ENCODE measurements around the gene TP53. TPM values are rescaled to one million over a fixed set of nuclear protein-coding genes. Genes with fewer than 3 reads are reported as not detected.
A peak's percentile ranks its signal among the peaks of the same experiment; 100 is the strongest.

TP53 gene
- 14.3 to 60.6 TPM (median 22.0 TPM) in 3 replicates for polyA plus RNA-seq
- polyA plus RNA-seq (2011; ENCODE audit: low read depth), result 16.8 TPM
- 35.0 and 36.1 TPM in 2 replicates for polyA plus RNA-seq (2011; cell fraction: cytosol; rRNA removed)
- polyA plus RNA-seq (2011; cell fraction: nucleus; rRNA removed), result 36.5 and 39.6 TPM in 2 replicates
- polyA plus RNA-seq (2012; ENCODE audit: low replicate concordance), result 50.1 and 53.5 TPM in 2 replicates
- 25.2 to 92.7 TPM (median 31.7 TPM) in 3 replicates for polyA minus RNA-seq
- polyA minus RNA-seq (2011; cell fraction: cytosol; rRNA and poly(A)+ RNA removed), result 33.6 TPM
- polyA minus RNA-seq (2011; cell fraction: nucleus; rRNA and poly(A)+ RNA removed), result 12.7 and 25.4 TPM in 2 replicates

- Histone ChIP-seq H3K9me1 (ENCODE audit: control insufficient read depth, extremely low read depth, insufficient read depth, low read length) (peaks cover 2% of the 10 kb centered on the region), H3K79me2 (ENCODE audit: control insufficient read depth, insufficient read depth, low read length) (peaks cover 52% of the 10 kb centered on the region)
- dilution Hi-C loops (cut with MboI; ENCODE audit: extremely low pct_ligation_motif_present, low sequenced_read_pairs), result no loop called here
Observed at GRCh38 chr17:7687072-7687907, at the start of gene TP53. TSS of gene TP53 (minus strand) at chr17:7687490. CDS start at chr17:7676594, 10,896 bp downstream.

GRCh38 chr17:7732981-7733539 is 45.8 kb upstream of the TP53 start:
- H3K9me1 ChIP-seq (ENCODE audit: control insufficient read depth, extremely low read depth, insufficient read depth, low read length), result no peaks in the 10 kb centered on the region
- dilution Hi-C loops (cut with MboI; ENCODE audit: extremely low pct_ligation_motif_present, low sequenced_read_pairs), result no loop called here
- peaks cover 18% of the 10 kb centered on the region for H3K27me3 ChIP-seq (ENCODE audit: control insufficient read depth, extremely low read depth, insufficient read depth, low read length)
- no peaks in the 10 kb centered on the region for H3K4me1 ChIP-seq (ENCODE audit: control insufficient read depth, extremely low read depth, insufficient read depth, low read length)
- H2AFZ ChIP-seq (ENCODE audit: control insufficient read depth, low read length), result no peak overlapping the region
- no peak overlapping the region for H3K27ac ChIP-seq (ENCODE audit: control insufficient read depth, insufficient read depth, low read length)
- H3K79me2 ChIP-seq (ENCODE audit: control insufficient read depth, insufficient read depth, low read length), result no peaks in the 10 kb centered on the region
- no peaks in the 10 kb centered on the region for H4K20me1 ChIP-seq (ENCODE audit: control insufficient read depth, extremely low read depth, insufficient read depth, low read length)
- no peak for FAIRE-seq
- no peak overlapping the region for H3K4me2 ChIP-seq (ENCODE audit: control insufficient read depth, extremely low read depth, insufficient read depth, low read depth, low read length)
- H3K9ac ChIP-seq (ENCODE audit: control insufficient read depth, extremely low read depth, insufficient read depth, low read length), result no peak overlapping the region
- TF ChIP-seq EZH2 (IDR thresholded peaks at IDR 0.05; ENCODE audit: low read length), result no peak
- TF ChIP-seq, protein P1, sequence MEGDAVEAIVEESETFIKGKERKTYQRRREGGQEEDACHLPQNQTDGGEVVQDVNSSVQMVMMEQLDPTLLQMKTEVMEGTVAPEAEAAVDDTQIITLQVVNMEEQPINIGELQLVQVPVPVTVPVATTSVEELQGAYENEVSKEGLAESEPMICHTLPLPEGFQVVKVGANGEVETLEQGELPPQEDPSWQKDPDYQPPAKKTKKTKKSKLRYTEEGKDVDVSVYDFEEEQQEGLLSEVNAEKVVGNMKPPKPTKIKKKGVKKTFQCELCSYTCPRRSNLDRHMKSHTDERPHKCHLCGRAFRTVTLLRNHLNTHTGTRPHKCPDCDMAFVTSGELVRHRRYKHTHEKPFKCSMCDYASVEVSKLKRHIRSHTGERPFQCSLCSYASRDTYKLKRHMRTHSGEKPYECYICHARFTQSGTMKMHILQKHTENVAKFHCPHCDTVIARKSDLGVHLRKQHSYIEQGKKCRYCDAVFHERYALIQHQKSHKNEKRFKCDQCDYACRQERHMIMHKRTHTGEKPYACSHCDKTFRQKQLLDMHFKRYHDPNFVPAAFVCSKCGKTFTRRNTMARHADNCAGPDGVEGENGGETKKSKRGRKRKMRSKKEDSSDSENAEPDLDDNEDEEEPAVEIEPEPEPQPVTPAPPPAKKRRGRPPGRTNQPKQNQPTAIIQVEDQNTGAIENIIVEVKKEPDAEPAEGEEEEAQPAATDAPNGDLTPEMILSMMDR (optimal IDR thresholded peaks at IDR 0.05 in 1 of 3, IDR thresholded peaks at IDR 0.05 in 1 of 3, conservative IDR thresholded peaks at IDR 0.05 in 1 of 3; ENCODE audit: extremely low read depth in 1 of 3, insufficient read depth in 2 of 3, low read length in 3 of 3), result no peak
- H3K4me3 ChIP-seq (ENCODE audit: control insufficient read depth in 2 of 3, extremely low read depth in 1 of 3, insufficient read depth in 2 of 3, low read depth in 1 of 3, low read length in 3 of 3), result no peak overlapping the region
- no peak for DNase-seq (ENCODE audit: low read depth, low spot score)
- H3K36me3 ChIP-seq (ENCODE audit: control insufficient read depth in 2 of 2, extremely low read depth in 1 of 2, insufficient read depth in 2 of 2, low read length in 2 of 2), result no peaks in the 10 kb centered on the region
- H3K9me3 ChIP-seq (ENCODE audit: control insufficient read depth, low read depth, low read length), result no peaks in the 10 kb centered on the region

More at GRCh38 chr17:7687072-7687907, at the start of gene TP53:
- TF ChIP-seq, protein P1 (optimal IDR thresholded peaks at IDR 0.05 in 1 of 3, IDR thresholded peaks at IDR 0.05 in 1 of 3, conservative IDR thresholded peaks at IDR 0.05 in 1 of 3; ENCODE audit: extremely low read depth in 1 of 3, insufficient read depth in 2 of 3, low read length in 3 of 3), result no peak
- no peak for TF ChIP-seq EZH2 (IDR thresholded peaks at IDR 0.05; ENCODE audit: low read length)
- Histone ChIP-seq H3K27me3 (ENCODE audit: control insufficient read depth, extremely low read depth, insufficient read depth, low read length) (no peaks in the 10 kb centered on the region), H3K27ac (ENCODE audit: control insufficient read depth, insufficient read depth, low read length) (peak within 1 kb of the TSS; percentile 97), H4K20me1 (ENCODE audit: control insufficient read depth, extremely low read depth, insufficient read depth, low read length) (no peaks in the 10 kb centered on the region), H3K9ac (ENCODE audit: control insufficient read depth, extremely low read depth, insufficient read depth, low read length) (peak within 1 kb of the TSS; percentile 100), H3K9me3 (ENCODE audit: control insufficient read depth, low read depth, low read length) (no peaks in the 10 kb centered on the region), H3K4me2 (ENCODE audit: control insufficient read depth, extremely low read depth, insufficient read depth, low read depth, low read length) (peak within 1 kb of the TSS; percentile 99), H3K4me1 (ENCODE audit: control insufficient read depth, extremely low read depth, insufficient read depth, low read length) (peaks cover 18% of the 10 kb centered on the region), H3K36me3 (ENCODE audit: control insufficient read depth in 2 of 2, extremely low read depth in 1 of 2, insufficient read depth in 2 of 2, low read length in 2 of 2) (peaks cover 7% of the 10 kb centered on the region in 2 experiments), H2AFZ (ENCODE audit: control insufficient read depth, low read length) (peak within 1 kb of the TSS; percentile 93), H3K4me3 (ENCODE audit: control insufficient read depth in 2 of 3, extremely low read depth in 1 of 3, insufficient read depth in 2 of 3, low read depth in 1 of 3, low read length in 3 of 3) (peak within 1 kb of the TSS; percentile 73 to 100 (median 98))
- FAIRE-seq, result peak; percentile 75
- peak; percentile 90 for DNase-seq (ENCODE audit: low read depth, low spot score)
